GM12878 (cell line): ENCODE measurements around the gene FBXW9. TPM values are rescaled to one million over a fixed set of nuclear protein-coding genes. Genes with fewer than 3 reads are reported as not detected.
A peak's percentile ranks its signal among the peaks of the same experiment; 100 is the strongest.

ENCODE experiments used
- CBX3 ChIP-seq: fragments of 200-600 bp; sonication (generic); IDR thresholded peaks from 2 replicates; pipeline ENCODE4 v1.6.1; 2016; ENCODE audit warnings: low read depth, borderline replicate concordance
- CEBPB ChIP-seq, 2 experiments: fragments of 150-350 bp in 1 of 2; IDR thresholded peaks; 2 replicates each; pipeline ENCODE4 v1.6.1; 2012 to 2014; ENCODE audit warnings: low read depth in 2 of 2, low read length in 2 of 2, borderline replicate concordance in 1 of 2, inconsistent platforms in 1 of 2
- CHD4 ChIP-seq: fragments of 200-600 bp; sonication (generic); IDR thresholded peaks from 2 replicates; pipeline ENCODE4 v1.6.1; 2016; ENCODE audit warnings: mild to moderate bottlenecking
- JUNB ChIP-seq: IDR thresholded peaks from 2 replicates; pipeline ENCODE4 v1.6.1; 2016; ENCODE audit warnings: antibody characterized with exemption, mild to moderate bottlenecking
- NR2F1 ChIP-seq: fragments of 450-650 bp; conservative IDR thresholded peaks from 2 replicates; pipeline ENCODE4 v1.6.1; 2017; ENCODE audit warnings: mild to moderate bottlenecking
- PAX5 ChIP-seq: IDR thresholded peaks from 2 replicates; pipeline ENCODE4 v1.6.1; 2011; ENCODE audit warnings: low read depth, low read length, borderline replicate concordance
- PAX8 ChIP-seq: fragments of 450-650 bp; IDR thresholded peaks from 2 replicates; pipeline ENCODE4 v1.6.1; 2017; ENCODE audit warnings: mild to moderate bottlenecking, moderate library complexity
- POLR2A ChIP-seq: IDR thresholded peaks from 2 replicates; pipeline ENCODE4 v1.6.1; 2011; ENCODE audit warnings: low read depth, mild to moderate bottlenecking, low read length
- SMAD5 ChIP-seq: IDR thresholded peaks from 2 replicates; pipeline ENCODE4 v1.6.1; 2016; ENCODE audit warnings: antibody characterized with exemption, low read depth
- SMC3 ChIP-seq: IDR thresholded peaks from 2 replicates; pipeline ENCODE4 v1.6.1; 2011; ENCODE audit warnings: low read length, improper control_type of control experiment, borderline replicate concordance
- SUZ12 ChIP-seq: fragments of 200-600 bp; sonication (generic); IDR thresholded peaks from one replicate; pipeline ENCODE4 v1.6.1; 2018; ENCODE audit warnings: antibody characterized with exemption, mild to moderate bottlenecking; ENCODE audit not compliant: unreplicated experiment
- WRNIP1 ChIP-seq: IDR thresholded peaks from 2 replicates; pipeline ENCODE4 v1.6.1; 2011; ENCODE audit warnings: low read depth, low read length, improper control_type of control experiment, borderline replicate concordance
- YY1 ChIP-seq: IDR thresholded peaks from 2 replicates; pipeline ENCODE4 v1.6.1; 2011; ENCODE audit warnings: low read depth, mild to moderate bottlenecking, low read length
- ZBTB4 ChIP-seq: fragments of 450-650 bp; formaldehyde crosslinking; IDR thresholded peaks from 2 replicates; pipeline ENCODE4 v1.4.0; 2022; ENCODE audit warnings: mild to moderate bottlenecking, moderate library complexity
- ZBTB40 ChIP-seq: fragments of 450-650 bp; IDR thresholded peaks from 2 replicates; pipeline ENCODE4 v1.6.1; 2016; ENCODE audit warnings: mild to moderate bottlenecking, moderate library complexity, borderline replicate concordance
- ZNF217 ChIP-seq: fragments of 450-650 bp; IDR thresholded peaks from 2 replicates; pipeline ENCODE4 v1.6.1; 2017; ENCODE audit warnings: antibody characterized with exemption, mild to moderate bottlenecking
- ZNF384 ChIP-seq: IDR thresholded peaks from 2 replicates; pipeline ENCODE4 v1.6.1; 2012; ENCODE audit warnings: low read depth, mild to moderate bottlenecking, low read length, improper control_type of control experiment, borderline replicate concordance
- ZSCAN29 ChIP-seq: fragments of 450-650 bp; IDR thresholded peaks from 2 replicates; pipeline ENCODE4 v1.6.1; 2017; ENCODE audit warnings: mild to moderate bottlenecking, moderate library complexity
- polyA plus RNA-seq, 11 experiments: library from polyadenylated mRNA; depleted of rRNA in 4 of 11; unstranded in 6 of 11; stranded (reverse) in 5 of 11; fragments of >200 nt; fragmentation: Nextera tagmentation in 4 of 11; fragmentation: Illumina TruSeq in 1 of 11; extraction: Ambion mirVana in 4 of 11; extraction: Trizol in 1 of 11; gene quantifications; 1 replicate in 1 of 11; 2 replicates in 10 of 11; pipeline versions ENCODE4 v1.2.1 to v1.2.3, GENCODE V29; 2011 to 2016; ENCODE audit warnings: inconsistent platforms in 2 of 11, missing spikeins in 2 of 11, low read depth in 1 of 11
- total RNA-seq, 4 experiments: library from RNA; depleted of rRNA in 3 of 4; stranded (reverse); fragments of >200 nt in 3 of 4; fragmentation: Illumina TruSeq in 1 of 4; extraction: Trizol in 1 of 4; gene quantifications; 2 replicates each; pipeline versions ENCODE4 v1.2.1 to v1.2.3, GENCODE V29; 2013 to 2021
- TF ChIP-seq, protein P1 (sequence below): IDR thresholded peaks from 2 replicates; pipeline ENCODE4 v1.6.1; 2011; ENCODE audit warnings: borderline replicate concordance, low read depth, mild to moderate bottlenecking, moderate library complexity, mixed read lengths, low read length; ENCODE audit not compliant: insufficient read depth; ENCODE audit errors: extremely low read length
- TF ChIP-seq, protein P2 (sequence below): fragments of 150-350 bp; IDR thresholded peaks from 2 replicates; pipeline ENCODE4 v1.6.1; 2016; ENCODE audit warnings: low read depth, low read length

FBXW9 gene
- total and polyA plus RNA-seq, 10 of the 15 experiments (the other 5 are each of a cell fraction or from before 2014, with no cell fraction given), result 0.21 to 14.8 (median 7.3) TPM

GRCh38 chr19:12665281-12665573 is 31.2 kb downstream of the FBXW9 start (continued):
- TF ChIP-seq CEBPB (IDR thresholded peaks at IDR 0.05; ENCODE audit: borderline replicate concordance in 1 of 2, low read depth in 2 of 2, low read length in 2 of 2) (no peak), CHD4 (no peak), ZNF217 (no peak), CBX3 (no peak), SMAD5 (no peak), PAX8 (no peak), ZBTB4 (CRISPR knock-in tag) (no peak), ZBTB40 (peak; percentile 76; the same call in 1 of the 2 replicates), JUNB (no peak), NR2F1 (peak; percentile 80), SMC3 (no peak), POLR2A (peak; percentile 70), SUZ12 (no peak), ZNF384 (no peak), ZSCAN29 (no peak), YY1 (0 out of 2 replicates have a peak, but pooled peaks have one; percentile 19), WRNIP1 (no peak), PAX5 (peak; percentile 22; the same call in 1 of the 2 replicates)
- TF ChIP-seq, protein P1, sequence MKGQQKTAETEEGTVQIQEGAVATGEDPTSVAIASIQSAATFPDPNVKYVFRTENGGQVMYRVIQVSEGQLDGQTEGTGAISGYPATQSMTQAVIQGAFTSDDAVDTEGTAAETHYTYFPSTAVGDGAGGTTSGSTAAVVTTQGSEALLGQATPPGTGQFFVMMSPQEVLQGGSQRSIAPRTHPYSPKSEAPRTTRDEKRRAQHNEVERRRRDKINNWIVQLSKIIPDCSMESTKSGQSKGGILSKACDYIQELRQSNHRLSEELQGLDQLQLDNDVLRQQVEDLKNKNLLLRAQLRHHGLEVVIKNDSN, result peak; percentile 14
- TF ChIP-seq, protein P2, sequence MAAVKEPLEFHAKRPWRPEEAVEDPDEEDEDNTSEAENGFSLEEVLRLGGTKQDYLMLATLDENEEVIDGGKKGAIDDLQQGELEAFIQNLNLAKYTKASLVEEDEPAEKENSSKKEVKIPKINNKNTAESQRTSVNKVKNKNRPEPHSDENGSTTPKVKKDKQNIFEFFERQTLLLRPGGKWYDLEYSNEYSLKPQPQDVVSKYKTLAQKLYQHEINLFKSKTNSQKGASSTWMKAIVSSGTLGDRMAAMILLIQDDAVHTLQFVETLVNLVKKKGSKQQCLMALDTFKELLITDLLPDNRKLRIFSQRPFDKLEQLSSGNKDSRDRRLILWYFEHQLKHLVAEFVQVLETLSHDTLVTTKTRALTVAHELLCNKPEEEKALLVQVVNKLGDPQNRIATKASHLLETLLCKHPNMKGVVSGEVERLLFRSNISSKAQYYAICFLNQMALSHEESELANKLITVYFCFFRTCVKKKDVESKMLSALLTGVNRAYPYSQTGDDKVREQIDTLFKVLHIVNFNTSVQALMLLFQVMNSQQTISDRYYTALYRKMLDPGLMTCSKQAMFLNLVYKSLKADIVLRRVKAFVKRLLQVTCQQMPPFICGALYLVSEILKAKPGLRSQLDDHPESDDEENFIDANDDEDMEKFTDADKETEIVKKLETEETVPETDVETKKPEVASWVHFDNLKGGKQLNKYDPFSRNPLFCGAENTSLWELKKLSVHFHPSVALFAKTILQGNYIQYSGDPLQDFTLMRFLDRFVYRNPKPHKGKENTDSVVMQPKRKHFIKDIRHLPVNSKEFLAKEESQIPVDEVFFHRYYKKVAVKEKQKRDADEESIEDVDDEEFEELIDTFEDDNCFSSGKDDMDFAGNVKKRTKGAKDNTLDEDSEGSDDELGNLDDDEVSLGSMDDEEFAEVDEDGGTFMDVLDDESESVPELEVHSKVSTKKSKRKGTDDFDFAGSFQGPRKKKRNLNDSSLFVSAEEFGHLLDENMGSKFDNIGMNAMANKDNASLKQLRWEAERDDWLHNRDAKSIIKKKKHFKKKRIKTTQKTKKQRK, result no peak
